Measurements from ENCODE around the gene SMARCAD1.
"Not testable (repeated sequence)": the region's sequence is repeated elsewhere in the genome, so short reads cannot be mapped to it uniquely, and the experiment has no call there.

The SMARCAD1 gene

DNA sequence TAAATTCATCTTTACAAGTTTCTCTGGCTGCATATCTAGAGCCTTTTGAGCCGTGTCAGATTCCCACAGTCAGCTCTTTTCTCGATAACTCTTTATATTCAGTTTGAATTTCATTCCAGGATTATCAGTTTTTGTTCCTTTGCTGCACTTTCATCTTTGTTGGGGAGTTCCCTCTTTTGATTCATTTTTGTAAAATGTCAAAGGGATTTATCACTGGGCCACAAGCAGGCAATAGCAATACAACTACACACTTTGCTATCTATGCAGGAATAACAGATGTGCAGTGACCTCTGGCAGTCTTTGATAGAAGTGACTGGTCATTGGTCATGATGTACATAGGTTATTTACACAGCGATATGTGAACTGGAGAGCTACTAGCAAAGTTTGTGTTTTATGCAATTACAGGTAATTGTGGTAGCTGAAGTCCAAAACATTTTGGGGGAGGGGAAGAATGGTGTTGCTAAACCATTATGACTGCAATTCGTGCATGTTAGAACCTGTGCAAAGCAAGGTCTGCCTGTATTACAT lies 91.1 kb downstream of the SMARCAD1 start:
- H3K4me1 ChIP-seq: peaks cover 0 to 7% (median 0%) of the 10 kb centered on the region in 10 experiments; a peak in 2 of 20 replicates
- no peaks in the 10 kb centered on the region for H4K20me1 ChIP-seq
- no peak for TF ChIP-seq Cebpa-rat (IDR thresholded peaks at IDR 0.05)
- H3K9me3 ChIP-seq (replicated peaks in 1 of 11): no peaks in the 10 kb centered on the region
- H3K27ac ChIP-seq: no peak overlapping the region
- H3K27me3 ChIP-seq: no peaks in the 10 kb centered on the region
- H3K36me3 ChIP-seq: no peaks in the 10 kb centered on the region
- no peak overlapping the region for H3K4me3 ChIP-seq
- no peak overlapping the region for H3K4me2 ChIP-seq
- H3K9ac ChIP-seq: no peak overlapping the region

DNA sequence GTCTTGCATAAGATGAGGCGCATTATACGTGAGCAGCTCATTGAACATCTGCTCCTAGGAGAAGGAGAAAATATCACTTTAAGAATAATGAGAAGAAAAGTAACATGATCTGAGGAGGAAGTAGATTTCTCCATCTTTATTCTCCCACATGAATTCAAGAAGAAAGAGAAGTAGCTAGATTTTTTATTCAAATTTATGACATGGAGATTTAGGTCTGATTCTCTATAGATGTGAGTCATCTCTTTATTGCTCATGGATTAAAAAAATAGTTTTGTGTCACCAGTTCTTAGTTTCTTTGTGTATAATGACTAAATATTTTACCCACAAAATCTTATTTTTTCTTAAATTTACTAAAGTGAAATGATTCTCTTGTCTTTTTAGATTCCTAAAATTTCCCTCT lies 94.5 kb downstream of the SMARCAD1 start:
- TF ChIP-seq Cebpa-rat (IDR thresholded peaks at IDR 0.05): no peak
- H3K9me3 ChIP-seq (replicated peaks in 1 of 11): no peaks in the 10 kb centered on the region
- H3K4me1 ChIP-seq: peaks cover 0 to 7% (median 0%) of the 10 kb centered on the region in 10 experiments; a peak in 2 of 20 replicates
- no peaks in the 10 kb centered on the region for H3K36me3 ChIP-seq
- H4K20me1 ChIP-seq: no peaks in the 10 kb centered on the region
- no peak overlapping the region for H3K9ac ChIP-seq
- H3K27ac ChIP-seq: no peak overlapping the region
- no peak overlapping the region for H3K4me2 ChIP-seq
- no peaks in the 10 kb centered on the region for H3K27me3 ChIP-seq
- no peak overlapping the region for H3K4me3 ChIP-seq

DNA sequence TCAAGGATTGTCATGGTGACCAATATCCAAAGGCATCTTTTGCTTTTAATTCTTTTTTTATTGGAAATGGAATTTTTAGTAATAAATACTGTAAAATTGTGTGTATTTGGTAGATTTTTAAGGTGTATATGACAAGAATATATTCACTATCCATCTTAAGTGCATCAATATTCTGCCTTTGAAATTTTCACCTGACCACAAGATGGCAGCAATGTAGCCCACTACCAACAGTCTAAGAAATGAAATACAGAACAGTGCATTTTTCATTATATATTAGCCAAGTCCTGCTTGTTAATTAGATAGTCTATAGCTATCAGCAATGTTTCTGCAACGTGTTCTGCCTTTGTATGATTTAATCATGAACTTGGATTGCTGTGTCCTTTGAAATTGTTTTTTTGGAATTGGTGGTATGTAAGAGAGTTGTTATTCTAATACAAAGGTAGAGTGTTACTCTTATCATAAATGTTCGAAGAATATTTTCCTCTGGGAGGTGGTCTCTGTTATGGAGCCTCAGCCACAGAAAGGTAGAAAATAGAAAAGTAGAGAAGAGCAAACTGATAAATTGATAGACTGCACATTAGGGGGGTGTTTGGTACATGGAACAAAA lies 96.8 kb downstream of the SMARCAD1 start:
- Histone ChIP-seq H3K27ac (no peak overlapping the region), H3K4me3 (no peak overlapping the region), H3K4me1 (peaks cover 0 to 7% (median 0%) of the 10 kb centered on the region in 10 experiments; a peak in 2 of 20 replicates), H3K27me3 (no peaks in the 10 kb centered on the region), H4K20me1 (no peaks in the 10 kb centered on the region), H3K9ac (no peak overlapping the region), H3K4me2 (no peak overlapping the region), H3K9me3 (replicated peaks in 1 of 11) (no peaks in the 10 kb centered on the region), H3K36me3 (no peaks in the 10 kb centered on the region)
- no peak for TF ChIP-seq Cebpa-rat (IDR thresholded peaks at IDR 0.05)

DNA sequence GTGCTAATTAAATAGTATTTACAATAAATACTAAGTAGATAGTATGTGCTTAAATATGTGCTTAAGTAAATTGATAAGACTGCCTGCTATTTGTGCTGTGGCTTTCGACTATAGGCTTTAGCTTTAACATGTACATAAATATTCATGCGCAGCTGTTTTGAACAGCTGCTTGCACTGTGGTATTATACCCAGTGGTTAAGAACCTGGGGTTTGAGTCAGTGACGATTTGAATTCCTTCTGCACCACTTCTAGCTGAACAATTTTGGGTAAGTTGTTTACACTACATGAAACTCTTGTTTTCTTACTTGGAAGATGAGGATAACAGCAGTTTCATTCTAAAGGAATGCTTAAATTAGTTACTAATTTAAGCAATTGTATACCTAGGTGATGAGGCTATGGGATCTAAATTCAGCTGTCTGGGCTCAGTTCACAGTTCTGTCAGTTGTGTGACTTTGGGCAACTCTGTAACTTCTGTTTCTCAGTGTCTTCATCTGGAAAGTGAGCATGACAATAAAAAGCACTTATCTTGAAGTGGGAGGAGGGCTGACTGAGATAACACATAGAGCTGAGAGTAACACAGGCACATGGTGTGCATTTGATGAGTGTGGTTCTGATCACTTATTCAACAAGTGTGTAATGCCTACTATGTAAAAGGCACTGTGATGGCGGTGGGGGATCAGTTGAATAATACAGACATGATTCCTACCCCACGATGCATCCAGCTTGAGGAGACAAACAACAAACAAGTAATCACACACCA lies 98.0 kb downstream of the SMARCAD1 start:
- Histone ChIP-seq H3K27ac (no peak overlapping the region), H3K36me3 (no peaks in the 10 kb centered on the region)

DNA sequence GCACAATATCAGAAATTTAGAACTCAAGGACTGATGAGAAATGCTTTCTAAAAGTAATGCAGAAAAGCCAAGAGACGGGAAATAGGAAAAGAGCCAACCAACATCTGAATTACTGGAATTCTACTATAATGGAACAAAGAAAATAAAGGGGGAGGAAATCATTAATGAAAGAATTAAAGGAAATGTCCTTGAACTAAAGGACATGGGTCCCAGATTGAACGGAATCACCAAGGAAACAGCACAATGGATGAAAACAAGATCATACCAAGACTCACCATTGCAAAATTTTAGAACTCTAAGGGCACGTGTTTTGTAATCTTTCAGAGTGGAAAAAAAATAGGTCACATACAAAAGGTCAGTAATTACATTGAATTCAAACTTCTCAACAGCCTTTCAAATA lies 99.0 kb downstream of the SMARCAD1 start:
- no peak overlapping the region for H3K4me3 ChIP-seq
- no peaks in the 10 kb centered on the region for H3K9me3 ChIP-seq (replicated peaks in 1 of 11)
- no peak for TF ChIP-seq Cebpa-rat (IDR thresholded peaks at IDR 0.05)

More for the DNA sequence above, 98.0 kb downstream of the SMARCAD1 start:
- peaks cover 0 to 7% (median 0%) of the 10 kb centered on the region in 10 experiments; a peak in 2 of 20 replicates for H3K4me1 ChIP-seq
- TF ChIP-seq Cebpa-rat (IDR thresholded peaks at IDR 0.05): no peak
- H3K27me3 ChIP-seq: no peaks in the 10 kb centered on the region
- no peaks in the 10 kb centered on the region for H3K9me3 ChIP-seq (replicated peaks in 1 of 11)
- no peak overlapping the region for H3K4me3 ChIP-seq
- H3K4me2 ChIP-seq: no peak overlapping the region
- H3K9ac ChIP-seq: no peak overlapping the region
- H4K20me1 ChIP-seq: no peaks in the 10 kb centered on the region

DNA sequence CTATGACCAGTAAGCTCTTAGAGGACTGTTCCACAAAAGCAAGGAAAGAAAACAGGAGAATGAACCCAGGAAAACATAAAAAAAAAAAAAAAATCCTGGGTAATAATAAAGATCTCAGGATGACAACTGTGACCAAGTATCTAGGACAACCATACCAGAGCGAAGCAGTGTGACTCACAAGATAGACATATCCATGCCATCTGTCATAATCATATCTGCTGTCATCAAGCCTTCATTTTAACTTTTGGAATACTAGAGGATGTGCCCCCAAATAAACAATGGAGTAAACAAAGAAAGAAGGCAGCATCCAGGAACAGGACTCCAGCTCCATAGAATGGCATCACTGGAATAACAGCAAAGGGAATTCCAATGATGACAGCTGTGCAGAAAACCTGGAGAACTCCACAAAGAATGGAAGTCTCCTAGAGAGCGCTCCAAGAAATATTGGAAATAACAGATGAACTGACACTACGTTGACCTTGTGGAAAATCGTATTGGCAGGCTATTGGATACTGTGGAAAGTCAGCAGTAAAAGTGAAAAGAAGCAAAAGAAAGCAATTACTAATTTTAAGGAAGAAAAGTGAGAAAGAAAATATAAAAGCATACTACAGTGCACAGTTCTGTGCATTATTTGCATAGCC lies 99.7 kb downstream of the SMARCAD1 start:
- H3K4me1 ChIP-seq: peaks cover 0 to 3% (median 0%) of the 10 kb centered on the region in 10 experiments; a peak in 1 of 20 replicates
- H3K9ac ChIP-seq: no peak overlapping the region
- no peak overlapping the region for H3K27ac ChIP-seq
- H3K9me3 ChIP-seq (replicated peaks in 1 of 11): no peaks in the 10 kb centered on the region
- H4K20me1 ChIP-seq: no peaks in the 10 kb centered on the region
- no peaks in the 10 kb centered on the region for H3K36me3 ChIP-seq
- H3K27me3 ChIP-seq: no peaks in the 10 kb centered on the region
- no peak overlapping the region for H3K4me2 ChIP-seq
- TF ChIP-seq Cebpa-rat (IDR thresholded peaks at IDR 0.05): no peak
- no peak overlapping the region for H3K4me3 ChIP-seq

More for the DNA sequence above, 99.0 kb downstream of the SMARCAD1 start:
- H3K27me3 ChIP-seq: no peaks in the 10 kb centered on the region
- H3K27ac ChIP-seq: no peak overlapping the region
- H3K4me2 ChIP-seq: no peak overlapping the region
- peaks cover 0 to 7% (median 0%) of the 10 kb centered on the region in 10 experiments; a peak in 2 of 20 replicates for H3K4me1 ChIP-seq
- H4K20me1 ChIP-seq: no peaks in the 10 kb centered on the region
- no peaks in the 10 kb centered on the region for H3K36me3 ChIP-seq
- no peak overlapping the region for H3K9ac ChIP-seq

DNA sequence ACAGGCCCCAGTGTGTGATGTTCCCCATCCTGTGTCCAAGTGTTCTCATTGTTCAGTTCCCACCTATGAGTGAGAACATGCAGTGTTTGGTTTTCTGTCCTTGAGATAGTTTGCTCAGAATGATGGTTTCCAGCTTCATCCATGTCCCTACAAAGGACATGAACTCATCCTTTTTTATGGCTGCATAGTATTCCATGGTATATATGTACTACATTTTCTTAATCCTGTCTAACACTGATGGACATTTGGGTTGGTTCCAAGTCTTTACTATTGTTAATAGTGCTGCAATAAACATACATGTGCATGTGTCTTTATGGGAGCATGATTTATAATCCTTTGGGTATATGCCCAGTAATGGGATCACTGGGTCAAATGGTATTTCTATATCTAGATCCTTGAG lies 112.3 kb downstream of the SMARCAD1 start:
- H3K4me1 ChIP-seq, H3K27me3 ChIP-seq, H4K20me1 ChIP-seq, H3K4me2 ChIP-seq, H3K9ac ChIP-seq, H3K4me3 ChIP-seq, H3K27ac ChIP-seq, H3K36me3 ChIP-seq: not testable (repeated sequence)
- peaks cover 2 to 14% (median 6%) of the 10 kb centered on the region in 11 experiments; a peak in 21 of 22 replicates for H3K9me3 ChIP-seq (replicated peaks in 1 of 11)

DNA sequence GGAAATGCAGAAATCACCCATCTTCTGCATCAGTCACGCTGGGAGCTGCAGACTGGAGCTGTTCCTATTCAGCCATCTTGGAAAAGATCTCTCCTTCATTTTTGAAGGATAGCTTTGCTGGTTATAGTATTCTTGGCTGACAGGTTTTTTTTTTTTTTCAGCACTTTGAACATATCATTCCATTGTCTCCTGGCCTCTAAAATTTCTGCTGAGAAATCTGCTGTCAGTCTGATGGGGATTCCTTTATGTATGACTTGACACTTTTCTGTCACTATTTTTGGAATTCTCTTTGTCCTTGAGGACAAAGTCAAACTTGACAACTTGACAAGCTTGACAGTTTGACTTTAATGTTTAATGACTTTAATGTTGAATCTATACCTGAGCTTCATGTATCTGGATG lies 118.2 kb downstream of the SMARCAD1 start:
- Histone ChIP-seq H3K4me3 (no peak overlapping the region), H3K27me3 (no peaks in the 10 kb centered on the region), H3K9ac (no peak overlapping the region), H4K20me1 (no peaks in the 10 kb centered on the region), H3K4me1 (no peaks in the 10 kb centered on the region), H3K4me2 (no peak overlapping the region), H3K9me3 (replicated peaks in 1 of 11) (peaks cover 21 to 31% (median 26%) of the 10 kb centered on the region in 11 experiments), H3K27ac (no peak overlapping the region), H3K36me3 (no peaks in the 10 kb centered on the region)
- no peak for TF ChIP-seq Cebpa-rat (IDR thresholded peaks at IDR 0.05)

DNA sequence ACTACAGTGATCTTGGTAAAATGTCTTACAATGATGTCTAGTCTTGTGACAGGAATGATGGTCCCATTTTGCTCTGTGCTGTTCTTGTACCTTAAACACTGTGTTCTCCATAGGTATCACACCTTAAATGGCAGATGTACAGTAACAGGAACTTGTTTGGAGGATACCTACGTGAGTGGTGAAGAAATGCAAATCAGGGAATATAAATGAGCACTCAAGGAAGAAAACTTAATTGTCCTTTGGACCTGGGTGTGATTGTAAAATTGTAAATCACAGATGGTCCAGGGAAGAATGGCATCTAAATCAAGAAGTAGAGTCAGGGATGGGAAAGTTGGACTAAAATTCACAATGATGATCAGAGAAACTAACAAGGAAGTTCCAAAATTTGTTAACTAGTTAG lies 122.3 kb downstream of the SMARCAD1 start:
- Histone ChIP-seq H3K4me1 (no peaks in the 10 kb centered on the region), H3K27ac (no peak overlapping the region)
- TF ChIP-seq Cebpa-rat (IDR thresholded peaks at IDR 0.05): no peak

More for the DNA sequence above, 122.3 kb downstream of the SMARCAD1 start:
- H3K9me3 ChIP-seq (replicated peaks in 1 of 11): peaks cover 21 to 28% (median 23%) of the 10 kb centered on the region in 11 experiments
- H3K36me3 ChIP-seq: no peaks in the 10 kb centered on the region
- H3K9ac ChIP-seq: no peak overlapping the region
- no peaks in the 10 kb centered on the region for H3K27me3 ChIP-seq
- H3K4me3 ChIP-seq: no peak overlapping the region
- no peak overlapping the region for H3K4me2 ChIP-seq
- H4K20me1 ChIP-seq: no peaks in the 10 kb centered on the region

All from BLaER1 treated with 17β-estradiol and CSF1 and Interleukin-3, amounts not matched to agents 10 nM and 100 nM (cell line).